Measurements from ENCODE around the gene DYNLRB1.

DYNLRB1 gene

DNA sequence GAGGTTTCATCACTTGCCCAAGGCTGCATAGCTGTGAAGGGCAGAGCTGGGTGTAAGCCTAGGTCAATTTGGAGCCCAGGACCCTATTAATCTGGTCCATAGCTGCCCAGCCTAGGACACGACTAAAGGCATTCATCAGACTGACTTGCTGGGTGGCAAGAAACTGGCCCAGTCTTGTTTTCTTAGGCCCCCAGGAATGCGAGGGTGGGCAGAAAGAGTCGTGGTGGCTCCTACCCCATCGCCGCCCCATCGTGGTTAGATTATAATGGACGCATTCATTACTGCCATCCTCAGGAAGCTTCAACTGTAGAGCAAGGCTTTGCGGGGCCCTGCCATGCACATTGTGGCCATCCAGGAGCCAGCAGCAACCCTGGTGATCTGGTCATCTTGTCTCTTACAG is 16.1 kb downstream of the DYNLRB1 start:
- DNase-seq (ENCODE audit: insufficient read length, low spot score) (no peak), FAIRE-seq (no peak)

GRCh38 chr20:34532756-34533155 is 16.5 kb downstream of the DYNLRB1 start:
- FAIRE-seq = no peak

DNA sequence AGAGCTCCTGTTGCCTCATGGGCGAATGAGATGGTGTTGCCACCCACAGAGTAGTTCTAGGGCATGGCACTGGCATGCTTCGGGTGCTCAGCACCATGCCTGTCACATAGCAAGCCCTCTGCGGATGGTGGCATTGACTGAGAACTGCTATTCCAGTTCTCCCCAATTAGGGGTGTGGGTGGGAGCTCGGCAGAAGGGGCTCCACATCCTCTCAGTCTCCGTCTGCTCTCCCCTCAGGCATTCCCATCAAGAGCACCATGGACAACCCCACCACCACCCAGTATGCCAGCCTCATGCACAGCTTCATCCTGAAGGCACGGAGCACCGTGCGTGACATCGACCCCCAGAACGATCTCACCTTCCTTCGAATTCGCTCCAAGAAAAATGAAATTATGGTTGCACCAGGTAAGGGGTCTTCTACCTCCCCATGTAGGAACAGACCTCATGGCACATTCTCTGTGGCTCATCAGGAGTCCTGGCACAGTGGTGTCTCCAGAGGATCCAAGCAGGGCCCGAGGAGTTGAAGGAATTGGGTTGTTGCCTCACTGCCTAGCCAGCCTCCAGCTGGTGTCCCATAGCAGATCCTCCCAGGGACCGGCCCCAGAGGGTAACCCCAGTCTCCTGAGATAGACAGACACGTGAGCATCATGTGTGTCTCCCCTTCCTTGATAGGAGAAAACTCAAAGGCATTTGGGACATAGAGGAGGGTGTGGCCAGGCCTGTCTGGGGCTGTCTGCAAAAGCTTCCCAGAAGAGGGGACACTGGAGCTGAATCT is 18.4 kb downstream of the DYNLRB1 start:
- FAIRE-seq (no peak), DNase-seq (ENCODE audit: insufficient read length, low spot score) (no peak)

More at GRCh38 chr20:34532756-34533155, 16.5 kb downstream of the DYNLRB1 start:
- no peak for DNase-seq (ENCODE audit: insufficient read length, low spot score)

DNA sequence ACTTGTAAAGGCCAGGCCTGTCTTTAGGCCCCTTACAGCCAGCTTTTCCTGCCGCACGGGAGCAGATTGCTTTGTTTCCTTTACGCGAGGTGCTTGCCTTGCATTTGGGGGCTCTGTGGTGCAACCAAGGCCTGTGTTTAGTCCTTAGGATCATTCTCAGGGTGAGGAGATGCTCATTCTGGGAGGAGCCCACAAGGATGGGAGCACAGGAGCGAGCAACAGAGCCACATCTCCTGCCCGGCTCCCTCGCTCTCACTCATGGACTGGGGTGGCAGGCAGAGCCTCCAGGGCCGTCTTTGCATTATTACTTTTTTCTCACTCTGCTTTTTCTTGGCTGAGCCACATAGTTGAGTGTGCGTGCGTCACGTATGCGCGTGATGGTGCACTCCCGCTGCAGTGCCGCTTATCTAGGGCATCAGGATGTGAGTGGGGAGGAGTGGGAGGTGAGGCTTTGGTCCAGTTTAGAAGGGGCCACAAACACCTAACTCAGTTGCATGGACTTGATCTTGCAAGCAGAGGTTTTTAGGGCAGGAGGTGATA is 19.1 kb downstream of the DYNLRB1 start:
- no peak for DNase-seq (ENCODE audit: insufficient read length, low spot score)
- peak; percentile 55 for FAIRE-seq

GRCh38 chr20:34535857-34536256 is 19.6 kb downstream of the DYNLRB1 start:
- no peak for FAIRE-seq
- no peak for DNase-seq (ENCODE audit: insufficient read length, low spot score)

GRCh38 chr20:34536798-34537394 is 20.7 kb downstream of the DYNLRB1 start:
- FAIRE-seq (no peak), DNase-seq (ENCODE audit: insufficient read length, low spot score) (no peak)

DNA sequence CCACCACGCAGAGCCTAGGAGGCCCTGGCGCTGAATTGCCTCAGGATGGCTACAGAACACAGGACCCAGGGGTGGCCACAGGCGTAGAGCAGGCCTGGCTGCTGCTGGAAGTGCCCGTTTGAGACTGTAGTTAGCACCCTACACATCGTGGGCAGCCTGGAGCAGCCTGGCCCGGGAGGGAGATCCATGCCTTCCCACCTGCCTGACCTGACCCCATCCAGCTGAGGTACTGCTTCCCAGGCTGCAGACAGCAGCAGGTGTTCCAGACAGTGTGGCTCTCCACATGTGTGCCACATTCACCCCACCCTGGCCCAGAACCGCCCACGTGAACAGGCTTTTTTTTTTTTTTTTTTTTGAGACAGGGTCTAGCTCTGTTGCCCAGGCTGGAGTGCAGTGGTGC is 21.4 kb downstream of the DYNLRB1 start:
- DNase-seq (ENCODE audit: insufficient read length, low spot score) (no peak), FAIRE-seq (peak; percentile 16)

GRCh38 chr20:34538671-34539123 is 22.5 kb downstream of the DYNLRB1 start:
- peak; percentile 60 for DNase-seq (ENCODE audit: insufficient read length, low spot score)
- no peak for FAIRE-seq

DNA sequence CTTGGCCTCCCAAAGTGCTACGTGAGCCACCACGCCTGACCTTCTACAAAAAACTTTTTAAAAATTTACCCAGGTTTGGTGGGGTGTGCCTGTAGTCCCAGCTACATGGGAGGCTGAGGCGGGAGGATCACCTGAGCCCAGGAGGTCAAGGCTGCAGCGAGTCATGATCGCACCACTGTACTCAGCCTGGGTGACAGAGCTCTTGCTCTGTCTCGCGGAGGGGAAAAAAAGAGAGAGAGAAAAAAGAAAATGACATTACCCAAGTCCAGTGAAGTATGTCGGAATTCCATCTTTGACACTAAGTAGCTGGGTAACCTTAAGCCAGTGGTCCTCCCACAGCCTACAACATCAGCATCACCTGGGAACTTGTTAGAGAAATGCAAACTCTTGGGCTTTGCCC is 23.5 kb downstream of the DYNLRB1 start:
- DNase-seq (ENCODE audit: insufficient read length, low spot score) = no peak
- FAIRE-seq = no peak

GRCh38 chr20:34540596-34541263 is 24.5 kb downstream of the DYNLRB1 start:
- DNase-seq (ENCODE audit: insufficient read length, low spot score) (no peak), FAIRE-seq (no peak)

GRCh38 chr20:34541264-34541901 is 25.2 kb downstream of the DYNLRB1 start:
- FAIRE-seq (no peak), DNase-seq (ENCODE audit: insufficient read length, low spot score) (no peak)

- FAIRE-seq = no peak
- no peak for DNase-seq (ENCODE audit: insufficient read length, low spot score)
Observed at GRCh38 chr20:34541917-34542316, 25.7 kb downstream of the DYNLRB1 start.

GRCh38 chr20:34542439-34542838 is 26.2 kb downstream of the DYNLRB1 start:
- DNase-seq (ENCODE audit: insufficient read length, low spot score) = no peak
- no peak for FAIRE-seq

DNA sequence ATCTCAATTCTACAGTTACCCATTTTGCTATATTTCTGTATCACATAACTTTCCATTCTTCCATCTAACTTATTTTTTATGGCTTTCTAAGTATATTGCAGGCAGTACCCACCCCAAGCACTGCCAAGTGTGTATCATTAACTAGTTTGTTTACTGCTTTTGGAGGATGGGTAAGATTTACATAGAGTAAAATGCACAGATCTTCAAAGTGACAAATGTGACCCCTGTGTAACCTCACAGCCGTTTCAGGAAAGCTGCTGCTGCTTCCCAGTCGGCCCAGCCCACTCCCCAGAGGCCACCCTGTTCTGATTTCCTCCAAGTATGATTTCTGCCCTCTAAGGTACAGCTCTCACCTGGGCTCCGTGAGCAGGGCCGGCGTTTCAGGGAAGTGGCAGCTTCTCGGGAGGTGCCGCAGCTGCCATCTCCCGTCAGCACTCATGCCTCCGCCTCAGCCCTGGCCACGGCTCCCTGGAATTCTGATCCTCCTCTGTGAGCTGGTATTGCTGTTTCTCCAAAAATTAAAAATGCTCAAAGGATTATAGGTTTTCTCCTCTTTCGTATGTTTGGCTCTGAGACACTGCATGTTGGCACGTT is 27.3 kb downstream of the DYNLRB1 start:
- DNase-seq (ENCODE audit: insufficient read length, low spot score) (no peak), FAIRE-seq (no peak)

- no peak for DNase-seq (ENCODE audit: insufficient read length, low spot score)
- no peak for FAIRE-seq
Observed at GRCh38 chr20:34544109-34544796, 28.0 kb downstream of the DYNLRB1 start.

- FAIRE-seq (no peak), DNase-seq (ENCODE audit: insufficient read length, low spot score) (no peak)
Observed at GRCh38 chr20:34546751-34547181, 30.5 kb downstream of the DYNLRB1 start.

- FAIRE-seq (no peak), DNase-seq (ENCODE audit: insufficient read length, low spot score) (no peak)
Observed at GRCh38 chr20:34547844-34548613, 31.8 kb downstream of the DYNLRB1 start.

DNA sequence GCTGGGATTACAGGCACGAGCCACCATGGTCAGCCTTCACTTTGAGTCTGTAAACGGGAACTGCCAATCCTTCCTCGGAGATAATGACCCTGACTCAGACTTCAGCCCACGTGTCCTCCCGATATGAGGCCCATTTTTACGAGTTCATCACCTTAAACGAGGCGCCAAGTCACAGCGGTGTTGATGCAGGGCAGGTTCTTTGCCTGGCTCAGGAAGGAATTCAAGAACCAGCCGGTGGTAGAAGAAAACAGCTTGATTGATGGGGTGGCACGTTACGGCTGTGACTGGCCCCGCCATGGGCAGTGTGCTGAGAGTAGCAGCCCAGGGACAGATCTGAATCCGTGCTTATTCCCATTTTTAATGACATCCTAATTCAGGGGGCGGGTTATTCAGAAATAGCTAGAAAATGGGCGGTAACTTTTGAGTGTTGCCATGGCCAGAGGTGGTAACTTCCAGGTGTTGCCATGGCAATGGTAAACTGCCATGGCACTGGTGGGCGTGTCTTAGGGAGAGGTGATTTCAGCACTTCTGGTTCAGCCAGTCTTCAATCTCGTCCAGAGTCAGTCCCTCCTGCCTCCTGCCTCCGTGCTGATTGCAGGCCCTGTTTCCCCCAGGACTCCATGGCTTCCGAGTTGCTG is 33.2 kb downstream of the DYNLRB1 start:
- DNase-seq (ENCODE audit: insufficient read length, low spot score) (no peak), FAIRE-seq (no peak)

DNA sequence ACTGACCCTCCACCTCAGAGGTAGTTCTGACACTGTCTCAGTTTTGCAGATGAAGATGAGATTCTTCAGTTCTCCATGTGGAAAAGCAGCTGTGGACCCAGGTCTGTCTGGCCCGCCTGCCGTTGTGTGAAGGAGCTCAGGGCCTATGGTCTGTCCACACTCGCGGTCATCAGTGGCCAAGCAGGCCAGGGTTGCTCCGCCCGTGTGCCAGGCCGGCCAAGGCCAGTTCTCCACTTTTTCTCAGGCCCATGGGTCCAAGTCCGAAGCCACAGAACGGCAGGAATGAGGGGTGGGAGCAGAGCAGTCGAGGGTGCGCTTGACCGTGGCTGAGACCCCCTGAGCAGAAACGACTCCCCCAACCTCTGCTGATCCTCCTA is 33.7 kb downstream of the DYNLRB1 start:
- DNase-seq (ENCODE audit: insufficient read length, low spot score) (no peak), FAIRE-seq (no peak)
